Measurements from ENCODE around the gene FAM149A.

- TF ChIP-seq CTCF (IDR thresholded peaks at IDR 0.05) (no peak), POLR2A (IDR thresholded peaks at IDR 0.05) (no peak)
Observed at GRCh38 chr4:186167605-186168004, 63.1 kb downstream of the FAM149A start.
